Spleen (tissue), 11 donors: Measurements from ENCODE around the gene RPAIN. TPM values are rescaled to one million over a fixed set of nuclear protein-coding genes. Genes with fewer than 3 reads are reported as not detected.
"Not testable (repeated sequence)": the region's sequence is repeated elsewhere in the genome, so short reads cannot be mapped to it uniquely, and the experiment has no call there.

Experiments used
- DNase-seq: peaks from one replicate; pipeline ENCODE4 v3.0.0-alpha.2; 2020
- H3K27ac ChIP-seq, 8 donors: fragments of 200-600 bp; sonication (generic) in 7 of 8; 1 replicate in 4 of 8; 2 replicates in 4 of 8; pipeline versions ENCODE4 v1.5.0 to v1.8.0; 2016 to 2021; ENCODE audit warnings: inconsistent platforms in 4 of 8, mild to moderate bottlenecking in 4 of 8, moderate library complexity in 1 of 8
- H3K27me3 ChIP-seq, 7 donors: fragments of 200-600 bp; sonication (generic) in 6 of 7; replicated peaks in 1 of 7; 1 replicate in 4 of 7; 2 replicates in 3 of 7; pipeline versions ENCODE4 v1.5.0 to v1.8.0; 2016 to 2021; ENCODE audit warnings: inconsistent platforms in 3 of 7, mild to moderate bottlenecking in 1 of 7
- H3K36me3 ChIP-seq, 6 donors: fragments of 200-600 bp; sonication (generic) in 5 of 6; 1 replicate in 4 of 6; 2 replicates in 2 of 6; pipeline versions ENCODE4 v1.5.0 to v1.8.0; 2016 to 2021; ENCODE audit warnings: inconsistent platforms in 2 of 6
- H3K4me1 ChIP-seq, 6 donors: fragments of 200-600 bp; sonication (generic) in 5 of 6; 1 replicate in 3 of 6; 2 replicates in 3 of 6; pipeline versions ENCODE4 v1.5.0 to v1.8.0; 2016 to 2021; ENCODE audit warnings: inconsistent platforms in 3 of 6
- H3K4me3 ChIP-seq, 8 donors: fragments of 200-600 bp; sonication (generic) in 7 of 8; 1 replicate in 4 of 8; 2 replicates in 4 of 8; pipeline versions ENCODE4 v1.5.0 to v1.8.0; 2016 to 2021; ENCODE audit warnings: inconsistent platforms in 4 of 8, mild to moderate bottlenecking in 4 of 8, moderate library complexity in 2 of 8
- H3K9me3 ChIP-seq, 8 donors: fragments of 200-600 bp; sonication (generic) in 7 of 8; 1 replicate in 4 of 8; 2 replicates in 4 of 8; pipeline versions ENCODE4 v1.5.0 to v1.8.0; 2016 to 2021; ENCODE audit warnings: inconsistent platforms in 4 of 8
- CTCF ChIP-seq, 11 experiments: fragments of 200-600 bp in 7 of 11; fragments of 450-650 bp in 4 of 11; sonication (generic) in 4 of 11; IDR thresholded peaks in 8 of 11; conservative IDR thresholded peaks in 3 of 11; 1 replicate in 7 of 11; 2 replicates in 4 of 11; pipeline versions ENCODE4 v1.4.0 to v1.8.0; 2016 to 2021; ENCODE audit warnings: antibody characterized with exemption in 11 of 11, inconsistent platforms in 4 of 11, mild to moderate bottlenecking in 1 of 11
- POLR2A ChIP-seq, 3 donors: fragments of 450-650 bp; IDR thresholded peaks; one replicate each; pipeline ENCODE4 v1.5.1; 2017; ENCODE audit warnings: antibody characterized with exemption in 3 of 3, mild to moderate bottlenecking in 1 of 3
- POLR2AphosphoS5 ChIP-seq, 3 donors: sonication (generic); formaldehyde crosslinking; IDR thresholded peaks; one replicate each; pipeline ENCODE4 v1.5.1; 2017; ENCODE audit warnings: antibody characterized with exemption in 3 of 3
- WGBS, 5 donors: extraction: QIAGEN DNeasy Blood & Tissue Kit in 3 of 5; methylation state at CpG; one replicate each; pipeline versions ENCODE4 v1.1.5 to v1.1.7; 2013 to 2018; 5-methylcytosine and 5-hydroxymethylcytosine counted together
- intact Hi-C: fragments of 100-400 bp; cut with DNase I; formaldehyde crosslinking; loops from one replicate; pipeline ENCODE4 v1.15.0; 2023; ENCODE audit warnings: low total_unique reads
- polyA plus RNA-seq, 3 donors: library from polyadenylated mRNA; stranded (reverse); fragments of 200-250 nt; gene quantifications; one replicate each; pipeline ENCODE4 v1.2.1, GENCODE V29; 2013
- total RNA-seq, 7 donors: library from RNA; depleted of rRNA in 3 of 7; stranded (reverse); fragments of >200 nt in 3 of 7; fragmentation: NEBNext Ultra II Directional in 4 of 7; extraction: Animal tissue kit (Norgen Biotek cat#: 25700) in 4 of 7; gene quantifications; one replicate each; pipeline versions ENCODE4 v1.1.0 to v1.2.1, GENCODE V29; 2016 to 2021
- donor health status: healthy with polysubstance abuse.
- donor health status: DM: no; HTN: no; CAD: no; lungs with moderate emphysema.
- donor health status: DM: no; HTN: no; CAD: no.
- donor health status: Bipolar disorder and iron deficiency.
- donor health status: healthy.
- donor health status: DM: no; HTN: no; CAD: no.
- donor health status: DM: yes; HTN: yes; CAD: no.

RPAIN gene
- total and polyA plus RNA-seq, 10 donors = 30.3 to 52.3 (median 37.2) TPM

- Histone ChIP-seq H3K36me3 (peaks cover 2 to 79% (median 64%) of the 10 kb centered on the region in 6 donors), H3K4me1 (peaks cover 21 to 46% (median 36%) of the 10 kb centered on the region in 6 donors), H3K4me3 (no peak overlapping the region), H3K27ac (peak overlapping the region in 1 of 8 donors; percentile 22), H3K27me3 (no peaks in the 10 kb centered on the region), H3K9me3 (no peaks in the 10 kb centered on the region)
- no peak for TF ChIP-seq POLR2AphosphoS5 (IDR thresholded peaks at IDR 0.05)
- no peak for TF ChIP-seq CTCF (IDR thresholded peaks at IDR 0.05 in 8 of 11, conservative IDR thresholded peaks at IDR 0.05 in 3 of 11)
- no peak for TF ChIP-seq POLR2A (IDR thresholded peaks at IDR 0.05)
- intact Hi-C loops = loop anchor here (10.0 kb wide), 1 partner anchor 180 kb away; no protein-coding TSS in a partner anchor
- no peak for DNase-seq
- WGBS, 5 donors = 88 to 97% (median 94%) methylated on average over 2 of the region's 2 CpGs
Observed at GRCh38 chr17:5434984-5435383, 15.0 kb downstream of the RPAIN start.

GRCh38 chr17:5435781-5436315 lies 15.9 kb downstream of the RPAIN start:
- intact Hi-C loops = loop anchor here (10.0 kb wide), 1 partner anchor 181 kb away; no protein-coding TSS in a partner anchor
- H3K36me3 ChIP-seq = peaks cover 2 to 72% (median 56%) of the 10 kb centered on the region in 6 donors
- H3K27ac ChIP-seq, DNase-seq, H3K27me3 ChIP-seq, H3K4me3 ChIP-seq, H3K9me3 ChIP-seq: not testable (repeated sequence)
- 86 to 90% (median 89%) methylated on average over 9 to 12 of the region's 12 CpGs for whole genome bisulfite sequencing, 5 donors
- peaks cover 21 to 47% (median 36%) of the 10 kb centered on the region in 6 donors for H3K4me1 ChIP-seq

GRCh38 chr17:5437721-5438317 lies 17.8 kb downstream of the RPAIN start:
- WGBS, 5 donors = 65 to 76% (median 70%) methylated on average over 5 of the region's 5 CpGs
- H3K27me3 ChIP-seq = no peaks in the 10 kb centered on the region
- DNase-seq = no peak
- intact Hi-C loops = loop anchor here (10.0 kb wide), 1 partner anchor 183 kb away; no protein-coding TSS in a partner anchor
- H3K9me3 ChIP-seq = no peaks in the 10 kb centered on the region
- H3K4me1 ChIP-seq = peaks cover 21 to 47% (median 36%) of the 10 kb centered on the region in 6 donors
- TF ChIP-seq POLR2A (IDR thresholded peaks at IDR 0.05) = no peak
- TF ChIP-seq POLR2AphosphoS5 (IDR thresholded peaks at IDR 0.05) = no peak
- TF ChIP-seq CTCF (IDR thresholded peaks at IDR 0.05 in 8 of 11, conservative IDR thresholded peaks at IDR 0.05 in 3 of 11) = no peak
- H3K4me3 ChIP-seq = peak overlapping the region; percentile 87 to 100 (median 94)
- H3K27ac ChIP-seq = peak overlapping the region in 3 of 8 donors; percentile 81 to 88 (median 84)
- peaks cover 0 to 71% (median 39%) of the 10 kb centered on the region in 6 donors for H3K36me3 ChIP-seq

GRCh38 chr17:5438716-5439445 lies 18.9 kb downstream of the RPAIN start, which contains the start of gene C1QBP:
Gene C1QBP (minus strand): TSS chr17:5439155. CDS start chr17:5439073, 82 bp downstream.
- peak within 1 kb of the TSS; percentile 87 to 100 (median 94) for H3K4me3 ChIP-seq
- peak; percentile 97 for DNase-seq
- TF ChIP-seq CTCF (IDR thresholded peaks at IDR 0.05 in 8 of 11, conservative IDR thresholded peaks at IDR 0.05 in 3 of 11) (peak; percentile 97 to 100 (median 99)), POLR2AphosphoS5 (IDR thresholded peaks at IDR 0.05) (peak; percentile 81 to 94 (median 90)), POLR2A (IDR thresholded peaks at IDR 0.05) (peak in 1 of 3 donors; percentile 17)
- 0 to 1% (median 0%) methylated on average over 16 to 75 of the region's 75 CpGs for WGBS, 5 donors
- intact Hi-C loops = loop anchor here (10.0 kb wide), 1 partner anchor 184 kb away; no protein-coding TSS in a partner anchor
- H3K36me3 ChIP-seq = peaks cover 0 to 71% (median 35%) of the 10 kb centered on the region in 6 donors
- peaks cover 21 to 47% (median 36%) of the 10 kb centered on the region in 6 donors for H3K4me1 ChIP-seq
- H3K9me3 ChIP-seq = no peaks in the 10 kb centered on the region
- H3K27ac ChIP-seq = peak within 1 kb of the TSS; percentile 78 to 89 (median 84)
- H3K27me3 ChIP-seq = no peaks in the 10 kb centered on the region
